ENCODE measurements around the gene GGT5. TPM values are rescaled to one million over a fixed set of nuclear protein-coding genes. Genes with fewer than 3 reads are reported as not detected.

Gene GGT5
- total and polyA plus RNA-seq, 8 donors, result 9.9 to 48.8 (median 20.4) TPM

GRCh38 chr22:24170188-24170587 lies 74.7 kb downstream of the GGT5 start:
- intact Hi-C loops (cut with DNase I; ENCODE audit: low total_unique reads), result no loop called here

More at GRCh38 chr22:24170188-24170587, 74.7 kb downstream of the GGT5 start:
- Histone ChIP-seq H3K36me3 (peaks cover 62 to 100% (median 96%) of the 10 kb centered on the region in 4 donors), H3K27me3 (no peaks in the 10 kb centered on the region), H3K27ac (peak overlapping the region in 2 of 5 donors; percentile 32 to 55), H3K9me3 (no peaks in the 10 kb centered on the region), H3K4me1 (peaks cover 0 to 15% (median 7%) of the 10 kb centered on the region in 4 donors), H3K4me3 (no peak overlapping the region)
- no peak for TF ChIP-seq POLR2A (IDR thresholded peaks at IDR 0.05)
- no peak for TF ChIP-seq POLR2AphosphoS5 (IDR thresholded peaks at IDR 0.05)
- no peak for TF ChIP-seq CTCF (IDR thresholded peaks at IDR 0.05)
- no peak for TF ChIP-seq EP300 (IDR thresholded peaks at IDR 0.05)
- 69 to 91% (median 84%) methylated on average over 3 to 12 of the region's 12 CpGs for WGBS, 5 donors
- peak in 1 of 2 donors; percentile 55 for DNase-seq

Other genes starting within 250 kb of the GGT5 start
- gene GSTT4, start 239.6 kb downstream of the GGT5 start, total RNA-seq, result not detected
- not detected for gene GSTT4, start 239.6 kb downstream of the GGT5 start, polyA plus RNA-seq
- 100 to 1,000 TPM in 2 of 5 donors, 10 to 100 TPM in 3; 39.7 to 623 (median 93.7) TPM for gene CABIN1, start 233.8 kb downstream of the GGT5 start, total RNA-seq
- gene CABIN1, start 233.8 kb downstream of the GGT5 start, polyA plus RNA-seq, result 10 to 100 TPM; 14.8 to 25.9 (median 20.2) TPM
- 10 to 100 TPM in 3 of 5 donors, 1 to 10 TPM in 1, under 1 TPM in 1; 0.58 to 29.9 (median 17.5) TPM for gene SUSD2, start 63.6 kb downstream of the GGT5 start, total RNA-seq
- 1 to 10 TPM; 2.6 to 5.7 (median 3.2) TPM for gene SUSD2, start 63.6 kb downstream of the GGT5 start, polyA plus RNA-seq
- gene SPECC1L, start 25.7 kb upstream of the GGT5 start, total RNA-seq, result 10 to 100 TPM; 19.0 to 53.1 (median 32.7) TPM
- gene SPECC1L, start 25.7 kb upstream of the GGT5 start, polyA plus RNA-seq, result 1 to 10 TPM; 6.0 to 8.5 (median 6.1) TPM
- 1 to 10 TPM in 3 of 5 donors, under 1 TPM in 1, not detected in 1; 0.58 to 7.1 (median 3.1) TPM for gene ADORA2A, start 182.5 kb upstream of the GGT5 start, total RNA-seq
- 1 to 10 TPM; 1.4 to 2.9 (median 1.6) TPM for gene ADORA2A, start 182.5 kb upstream of the GGT5 start, polyA plus RNA-seq